ENCODE measurements around the gene DENND1B.

DENND1B gene

DNA sequence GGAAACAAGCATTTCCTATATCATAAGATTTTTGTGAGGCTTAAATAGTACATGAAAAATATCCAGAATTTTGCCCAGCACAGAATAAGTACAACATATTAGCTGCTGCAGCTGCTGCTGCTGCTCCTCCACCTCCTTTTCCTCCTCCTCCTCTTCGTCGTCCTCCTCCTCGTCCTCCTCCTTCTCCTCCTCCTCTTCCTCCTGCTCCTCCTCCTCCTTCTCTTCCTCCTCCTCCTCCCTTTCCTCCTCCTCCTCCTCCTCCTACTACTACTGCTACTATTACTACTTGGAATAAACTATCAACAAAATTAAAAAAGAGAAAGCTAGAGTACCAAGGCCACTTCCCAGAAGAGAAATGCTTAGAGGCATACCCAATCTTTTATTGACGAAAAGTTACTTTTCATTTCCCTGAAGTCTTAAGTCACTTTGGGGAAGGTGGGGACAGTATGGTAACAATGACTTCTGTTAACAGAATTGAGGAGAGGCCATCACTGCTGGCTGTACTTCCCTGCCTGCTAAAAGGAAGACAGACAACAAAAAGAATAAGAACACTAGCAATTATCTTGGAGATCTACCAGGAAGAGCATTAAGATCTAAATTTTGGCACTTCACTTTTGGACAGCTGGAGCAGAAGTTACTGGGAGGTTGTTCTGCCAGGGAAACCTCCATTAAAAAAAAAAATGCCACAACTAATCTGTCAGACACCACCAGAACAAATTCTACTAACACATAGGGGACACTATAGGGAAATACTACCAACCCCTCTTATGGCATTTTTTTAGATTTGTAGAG is 7.1 kb downstream of the DENND1B start (continued):
- TF ChIP-seq, protein P1, sequence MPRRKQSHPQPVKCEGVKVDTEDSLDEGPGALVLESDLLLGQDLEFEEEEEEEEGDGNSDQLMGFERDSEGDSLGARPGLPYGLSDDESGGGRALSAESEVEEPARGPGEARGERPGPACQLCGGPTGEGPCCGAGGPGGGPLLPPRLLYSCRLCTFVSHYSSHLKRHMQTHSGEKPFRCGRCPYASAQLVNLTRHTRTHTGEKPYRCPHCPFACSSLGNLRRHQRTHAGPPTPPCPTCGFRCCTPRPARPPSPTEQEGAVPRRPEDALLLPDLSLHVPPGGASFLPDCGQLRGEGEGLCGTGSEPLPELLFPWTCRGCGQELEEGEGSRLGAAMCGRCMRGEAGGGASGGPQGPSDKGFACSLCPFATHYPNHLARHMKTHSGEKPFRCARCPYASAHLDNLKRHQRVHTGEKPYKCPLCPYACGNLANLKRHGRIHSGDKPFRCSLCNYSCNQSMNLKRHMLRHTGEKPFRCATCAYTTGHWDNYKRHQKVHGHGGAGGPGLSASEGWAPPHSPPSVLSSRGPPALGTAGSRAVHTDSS (tag by site-specific recombination; IDR thresholded peaks at IDR 0.05) = peak; percentile 83
- no peak for TF ChIP-seq BCL11B (tag by site-specific recombination; IDR thresholded peaks at IDR 0.05; ENCODE audit: low read depth)

DNA sequence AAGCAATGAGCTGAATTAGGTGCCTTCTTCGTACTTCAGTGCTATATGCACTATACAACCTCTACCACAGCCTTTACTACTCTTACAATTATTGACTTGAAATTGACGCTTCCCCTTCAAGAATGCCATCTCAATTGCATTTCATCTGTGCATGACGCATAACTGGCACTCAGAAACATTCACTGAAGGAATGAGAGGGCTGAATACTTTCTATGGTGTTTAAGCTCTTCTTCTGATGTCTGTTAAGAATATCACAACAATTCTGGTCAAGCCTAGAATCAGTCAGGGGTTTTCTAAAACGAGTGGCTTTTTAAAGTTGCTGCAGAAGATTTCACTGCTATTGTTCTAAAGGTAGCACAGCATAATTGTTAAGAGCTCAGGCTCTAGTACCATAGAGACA is 11.5 kb downstream of the DENND1B start:
- CTCF ChIA-PET = interaction anchor here (0.9 kb wide), 1 partner anchor 148 kb away, joined by 4 read pairs; no protein-coding TSS in a partner anchor
- POLR2A ChIA-PET = no interaction called here
- H3K9me3 ChIP-seq (ENCODE audit: control insufficient read depth, insufficient read depth, low read depth, low read length) = no peaks in the 10 kb centered on the region
- no peak overlapping the region for H3K27ac ChIP-seq (ENCODE audit: extremely low read depth, low read depth, low read length)
- peaks cover 2% of the 10 kb centered on the region; the same call in 1 of the 2 replicates for H3K4me1 ChIP-seq (ENCODE audit: control insufficient read depth, insufficient read depth, low read length)
- no peaks in the 10 kb centered on the region for H3K36me3 ChIP-seq (ENCODE audit: control insufficient read depth in 2 of 2, insufficient read depth in 1 of 2, low read length in 2 of 2)
- TF ChIP-seq KLF8 (tag by site-specific recombination; IDR thresholded peaks at IDR 0.05) (no peak), ZNF426 (tag by site-specific recombination; IDR thresholded peaks at IDR 0.05) (no peak), ZNF585B (tag by site-specific recombination; IDR thresholded peaks at IDR 0.05) (no peak), ZBTB48 (tag by site-specific recombination; IDR thresholded peaks at IDR 0.05) (no peak), ZNF132 (tag by site-specific recombination; IDR thresholded peaks at IDR 0.05; ENCODE audit: borderline replicate concordance) (no peak), ZNF239 (tag by site-specific recombination; IDR thresholded peaks at IDR 0.05) (no peak), GLI4 (tag by site-specific recombination; IDR thresholded peaks at IDR 0.05) (no peak), ZNF514 (tag by site-specific recombination; IDR thresholded peaks at IDR 0.05) (no peak), MEIS1 (CRISPR knock-in tag; IDR thresholded peaks at IDR 0.05; ENCODE audit: borderline replicate concordance) (no peak), GLI2 (tag by site-specific recombination; IDR thresholded peaks at IDR 0.05; ENCODE audit: borderline replicate concordance, low read depth) (no peak), ZNF24 (tag by site-specific recombination; IDR thresholded peaks at IDR 0.05) (no peak), KLF1 (tag by site-specific recombination; IDR thresholded peaks at IDR 0.05) (no peak), MYNN (tag by site-specific recombination; IDR thresholded peaks at IDR 0.05; ENCODE audit: borderline replicate concordance) (no peak), ZNF501 (tag by site-specific recombination; IDR thresholded peaks at IDR 0.05) (no peak), ZNF221 (tag by site-specific recombination; IDR thresholded peaks at IDR 0.05; ENCODE audit: borderline replicate concordance) (no peak)
- TF ChIP-seq, protein P2, sequence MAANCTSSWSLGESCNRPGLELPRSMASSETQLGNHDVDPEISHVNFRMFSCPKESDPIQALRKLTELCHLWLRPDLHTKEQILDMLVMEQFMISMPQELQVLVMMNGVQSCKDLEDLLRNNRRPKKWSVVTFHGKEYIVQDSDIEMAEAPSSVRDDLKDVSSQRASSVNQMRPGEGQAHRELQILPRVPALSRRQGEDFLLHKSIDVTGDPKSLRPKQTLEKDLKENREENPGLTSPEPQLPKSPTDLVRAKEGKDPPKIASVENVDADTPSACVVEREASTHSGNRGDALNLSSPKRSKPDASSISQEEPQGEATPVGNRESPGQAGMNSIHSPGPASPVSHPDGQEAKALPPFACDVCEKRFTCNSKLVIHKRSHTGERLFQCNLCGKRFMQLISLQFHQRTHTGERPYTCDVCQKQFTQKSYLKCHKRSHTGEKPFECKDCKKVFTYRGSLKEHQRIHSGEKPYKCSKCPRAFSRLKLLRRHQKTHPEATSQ (tag by site-specific recombination; IDR thresholded peaks at IDR 0.05) = no peak
- TF ChIP-seq, protein P3, sequence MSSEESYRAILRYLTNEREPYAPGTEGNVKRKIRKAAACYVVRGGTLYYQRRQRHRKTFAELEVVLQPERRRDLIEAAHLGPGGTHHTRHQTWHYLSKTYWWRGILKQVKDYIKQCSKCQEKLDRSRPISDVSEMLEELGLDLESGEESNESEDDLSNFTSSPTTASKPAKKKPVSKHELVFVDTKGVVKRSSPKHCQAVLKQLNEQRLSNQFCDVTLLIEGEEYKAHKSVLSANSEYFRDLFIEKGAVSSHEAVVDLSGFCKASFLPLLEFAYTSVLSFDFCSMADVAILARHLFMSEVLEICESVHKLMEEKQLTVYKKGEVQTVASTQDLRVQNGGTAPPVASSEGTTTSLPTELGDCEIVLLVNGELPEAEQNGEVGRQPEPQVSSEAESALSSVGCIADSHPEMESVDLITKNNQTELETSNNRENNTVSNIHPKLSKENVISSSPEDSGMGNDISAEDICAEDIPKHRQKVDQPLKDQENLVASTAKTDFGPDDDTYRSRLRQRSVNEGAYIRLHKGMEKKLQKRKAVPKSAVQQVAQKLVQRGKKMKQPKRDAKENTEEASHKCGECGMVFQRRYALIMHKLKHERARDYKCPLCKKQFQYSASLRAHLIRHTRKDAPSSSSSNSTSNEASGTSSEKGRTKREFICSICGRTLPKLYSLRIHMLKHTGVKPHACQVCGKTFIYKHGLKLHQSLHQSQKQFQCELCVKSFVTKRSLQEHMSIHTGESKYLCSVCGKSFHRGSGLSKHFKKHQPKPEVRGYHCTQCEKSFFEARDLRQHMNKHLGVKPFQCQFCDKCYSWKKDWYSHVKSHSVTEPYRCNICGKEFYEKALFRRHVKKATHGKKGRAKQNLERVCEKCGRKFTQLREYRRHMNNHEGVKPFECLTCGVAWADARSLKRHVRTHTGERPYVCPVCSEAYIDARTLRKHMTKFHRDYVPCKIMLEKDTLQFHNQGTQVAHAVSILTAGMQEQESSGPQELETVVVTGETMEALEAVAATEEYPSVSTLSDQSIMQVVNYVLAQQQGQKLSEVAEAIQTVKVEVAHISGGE (tag by site-specific recombination; conservative IDR thresholded peaks at IDR 0.05; ENCODE audit: low read depth) = no peak
- TF ChIP-seq, protein P4, sequence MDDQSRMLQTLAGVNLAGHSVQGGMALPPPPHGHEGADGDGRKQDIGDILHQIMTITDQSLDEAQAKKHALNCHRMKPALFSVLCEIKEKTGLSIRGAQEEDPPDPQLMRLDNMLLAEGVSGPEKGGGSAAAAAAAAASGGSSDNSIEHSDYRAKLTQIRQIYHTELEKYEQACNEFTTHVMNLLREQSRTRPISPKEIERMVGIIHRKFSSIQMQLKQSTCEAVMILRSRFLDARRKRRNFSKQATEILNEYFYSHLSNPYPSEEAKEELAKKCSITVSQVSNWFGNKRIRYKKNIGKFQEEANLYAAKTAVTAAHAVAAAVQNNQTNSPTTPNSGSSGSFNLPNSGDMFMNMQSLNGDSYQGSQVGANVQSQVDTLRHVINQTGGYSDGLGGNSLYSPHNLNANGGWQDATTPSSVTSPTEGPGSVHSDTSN (CRISPR knock-in tag; IDR thresholded peaks at IDR 0.05) = no peak
- H3K4me3 ChIP-seq (ENCODE audit: low read depth, low read length) = no peak overlapping the region
